ENCODE data around the gene CHD3.

- no peak for TF ChIP-seq RAD21 (IDR thresholded peaks at IDR 0.05; ENCODE audit: low read depth)
- no peak for TF ChIP-seq EGR1 (IDR thresholded peaks at IDR 0.05)
- TF ChIP-seq REST (IDR thresholded peaks at IDR 0.05; ENCODE audit: low read depth) = no peak
- TF ChIP-seq FOXM1 (IDR thresholded peaks at IDR 0.05; ENCODE audit: borderline replicate concordance, low read depth) = no peak
- no peak for TF ChIP-seq TAF1 (IDR thresholded peaks at IDR 0.05; ENCODE audit: low read depth)
- no peak for TF ChIP-seq CREB1 (IDR thresholded peaks at IDR 0.05; ENCODE audit: low read depth)
- no peak for TF ChIP-seq YY1 (IDR thresholded peaks at IDR 0.05; ENCODE audit: low read depth)
- TF ChIP-seq USF1 (IDR thresholded peaks at IDR 0.05) = no peak
- no peak for TF ChIP-seq EP300 (IDR thresholded peaks at IDR 0.05; ENCODE audit: borderline replicate concordance)
- TF ChIP-seq MAX (IDR thresholded peaks at IDR 0.05) = no peak
- no peak for TF ChIP-seq NFIC (IDR thresholded peaks at IDR 0.05)
Measured at GRCh38 chr17:7945651-7946050, 57.1 kb downstream of the CHD3 start.
